SK-N-SH (cell line): Measurements from ENCODE around the gene GNA15. TPM values are rescaled to one million over a fixed set of nuclear protein-coding genes. Genes with fewer than 3 reads are reported as not detected.

ENCODE experiments used
- CTCF ChIA-PET: fragments of 300-600, 350-600 bp; formaldehyde crosslinking; extraction: SDS; loops from one replicate; lab custom pipeline; 2021; lab: Yijun Ruan, JAX
- POLR2A ChIA-PET: fragments of 350-600 bp; sonication (Branson Sonifier 250); formaldehyde crosslinking; extraction: SDS; loops from one replicate; lab custom pipeline; 2020; ENCODE audit warnings: antibody characterized with exemption, inconsistent platforms; lab: Yijun Ruan, JAX
- DNase-seq: peaks from one replicate; pipeline ENCODE4 v3.0.0; 2012
- H2AFZ ChIP-seq: fragments of 200-600 bp; sonication (generic); 2 replicates; pipeline ENCODE4 v1.8.1; 2016; ENCODE audit warnings: antibody characterized with exemption, mild to moderate bottlenecking, low read depth
- H3F3A ChIP-seq: fragments of 200-600 bp; sonication (generic); replicated peaks from 2 replicates; pipeline ENCODE3; 2016; ENCODE audit warnings: antibody characterized with exemption, mild to moderate bottlenecking; ENCODE audit not compliant: insufficient read depth
- H3K27ac ChIP-seq, 2 experiments: fragments of 200-500 bp in 1 of 2; fragments of 200-600 bp in 1 of 2; sonication (Bioruptor generic) in 1 of 2; sonication (generic), shearing (Covaris generic) in 1 of 2; 2 replicates each; pipeline versions ENCODE4 v1.5.1 to v1.6.1; 2014 to 2016; ENCODE audit warnings: low read depth in 2 of 2, inconsistent platforms in 1 of 2, low read length in 1 of 2, mild to moderate bottlenecking in 1 of 2, mixed read lengths in 1 of 2
- H3K27me3 ChIP-seq: fragments of 200-600 bp; sonication (generic), shearing (Covaris generic); 2 replicates; pipeline ENCODE4 v1.6.1; 2016; ENCODE audit warnings: mixed run types; ENCODE audit not compliant: insufficient read depth
- H3K36me3 ChIP-seq, 2 experiments: fragments of 200-500 bp in 1 of 2; fragments of 200-600 bp in 1 of 2; sonication (Bioruptor generic) in 1 of 2; sonication (generic) in 1 of 2; replicated peaks in 1 of 2; 2 replicates each; pipeline versions ENCODE3 to v1.5.1; 2014 to 2016; ENCODE audit warnings: low read length in 1 of 2, mild to moderate bottlenecking in 1 of 2; ENCODE audit not compliant: insufficient read depth in 2 of 2, control insufficient read depth in 1 of 2
- H3K4me1 ChIP-seq, 2 experiments: fragments of 200-500 bp in 1 of 2; fragments of 200-600 bp in 1 of 2; sonication (Bioruptor generic) in 1 of 2; sonication (generic), shearing (Covaris generic) in 1 of 2; 2 replicates each; pipeline versions ENCODE4 v1.5.1 to v1.6.1; 2014 to 2016; ENCODE audit warnings: low read depth in 1 of 2, low read length in 1 of 2, mixed run types in 1 of 2; ENCODE audit not compliant: insufficient read depth in 2 of 2, control insufficient read depth in 1 of 2
- H3K4me2 ChIP-seq: fragments of 200-600 bp; sonication (generic), shearing (Covaris generic); 2 replicates; pipeline ENCODE4 v1.6.1; 2017; ENCODE audit warnings: mixed run types
- H3K4me3 ChIP-seq, 2 experiments: fragments of 200-500 bp in 1 of 2; fragments of 200-600 bp in 1 of 2; sonication (Bioruptor generic) in 1 of 2; sonication (generic), shearing (Covaris generic) in 1 of 2; 2 replicates each; pipeline versions ENCODE4 v1.5.1 to v1.8.1; 2014 to 2016; ENCODE audit warnings: low read depth in 2 of 2, inconsistent platforms in 1 of 2, low read length in 1 of 2, mild to moderate bottlenecking in 1 of 2, mixed read lengths in 1 of 2, moderate library complexity in 1 of 2
- H3K79me2 ChIP-seq: fragments of 200-600 bp; sonication (generic); 2 replicates; pipeline ENCODE4 v1.8.1; 2017; ENCODE audit warnings: mild to moderate bottlenecking; ENCODE audit not compliant: insufficient read depth
- H3K9ac ChIP-seq: fragments of 200-600 bp; sonication (generic); 2 replicates; pipeline ENCODE4 v1.6.1; 2017; ENCODE audit warnings: mixed run types
- H3K9me2 ChIP-seq: fragments of 200-600 bp; sonication (generic); 2 replicates; pipeline ENCODE4 v1.6.1; 2017; ENCODE audit warnings: mixed run types
- H3K9me3 ChIP-seq: fragments of 200-600 bp; sonication (generic); 2 replicates; pipeline ENCODE4 v1.6.1; 2017; ENCODE audit warnings: mixed run types, mild to moderate bottlenecking, moderate library complexity
- H4K20me1 ChIP-seq: fragments of 200-600 bp; sonication (generic); 2 replicates; pipeline ENCODE4 v1.6.1; 2017; ENCODE audit warnings: mild to moderate bottlenecking, mixed run types; ENCODE audit not compliant: insufficient read depth
- EP300 ChIP-seq, 2 experiments: IDR thresholded peaks; 2 replicates each; pipeline versions ENCODE4 v1.4.0 to v1.6.1; 2012; ENCODE audit warnings: borderline replicate concordance in 1 of 2, low read depth in 1 of 2, low read length in 1 of 2
- EZH2phosphoT487 ChIP-seq: fragments of 200-600 bp; sonication (generic); IDR thresholded peaks from 2 replicates; pipeline ENCODE4 v1.6.1; 2017; ENCODE audit warnings: low read depth, mixed run types, mild to moderate bottlenecking, antibody characterized with exemption, moderate library complexity, borderline replicate concordance
- FOSL2 ChIP-seq: IDR thresholded peaks from 2 replicates; pipeline ENCODE4 v1.4.0; 2012; ENCODE audit warnings: low read depth, mild to moderate bottlenecking, moderate library complexity, borderline replicate concordance
- FOXJ3 ChIP-seq: sonication (generic); formaldehyde crosslinking; IDR thresholded peaks from 2 replicates; pipeline ENCODE4 v1.5.1; 2020; ENCODE audit warnings: mild to moderate bottlenecking, missing genetic modification reagents
- GABPA ChIP-seq: IDR thresholded peaks from 2 replicates; pipeline ENCODE4 v1.4.0; 2012; ENCODE audit warnings: low read depth, mild to moderate bottlenecking
- IRF3 ChIP-seq: fragments of 150-350 bp; IDR thresholded peaks from 2 replicates; pipeline ENCODE4 v1.6.1; 2016; ENCODE audit warnings: mild to moderate bottlenecking, low read depth, low read length
- JUND ChIP-seq: IDR thresholded peaks from 2 replicates; pipeline ENCODE4 v1.4.0; 2012
- MAX ChIP-seq: IDR thresholded peaks from 2 replicates; pipeline ENCODE4 v1.4.0; 2012; ENCODE audit warnings: low read depth
- MXI1 ChIP-seq: IDR thresholded peaks from 2 replicates; pipeline ENCODE4 v1.6.1; 2012; ENCODE audit warnings: mild to moderate bottlenecking, low read depth, low read length, improper control_type of control experiment
- NFIC ChIP-seq: IDR thresholded peaks from 2 replicates; pipeline ENCODE4 v1.4.0; 2012; ENCODE audit warnings: borderline replicate concordance
- NRF1 ChIP-seq: IDR thresholded peaks from 2 replicates; pipeline ENCODE4 v1.6.1; 2012; ENCODE audit warnings: low read depth, mild to moderate bottlenecking, low read length
- PBX3 ChIP-seq: IDR thresholded peaks from 2 replicates; pipeline ENCODE4; 2012
- RFX5 ChIP-seq: IDR thresholded peaks from 2 replicates; pipeline ENCODE4 v1.6.1; 2012; ENCODE audit warnings: mild to moderate bottlenecking, improper control_type of control experiment, low read length
- RXRA ChIP-seq: IDR thresholded peaks from 2 replicates; pipeline ENCODE4 v1.4.0; 2012; ENCODE audit warnings: low read depth, mild to moderate bottlenecking, borderline replicate concordance
- SIN3A ChIP-seq: IDR thresholded peaks from 2 replicates; pipeline ENCODE4 v1.6.1; 2012; ENCODE audit warnings: low read depth, mild to moderate bottlenecking, low read length, moderate library complexity, borderline replicate concordance
- SMC3 ChIP-seq: IDR thresholded peaks from 2 replicates; pipeline ENCODE4 v1.6.1; 2012; ENCODE audit warnings: low read depth, low read length, improper control_type of control experiment
- TAF1 ChIP-seq: IDR thresholded peaks from 2 replicates; pipeline ENCODE4 v1.6.1; 2012; ENCODE audit warnings: low read depth, mild to moderate bottlenecking, low read length, moderate library complexity, borderline replicate concordance
- TCF12 ChIP-seq: IDR thresholded peaks from 2 replicates; pipeline ENCODE4 v1.4.0; 2012
- USF1 ChIP-seq: IDR thresholded peaks from 2 replicates; pipeline ENCODE4 v1.4.0; 2012; ENCODE audit warnings: low read depth, borderline replicate concordance
- YY1 ChIP-seq: IDR thresholded peaks from 2 replicates; pipeline ENCODE4 v1.4.0; 2012; ENCODE audit warnings: low read depth, mild to moderate bottlenecking
- ZBTB33 ChIP-seq: IDR thresholded peaks from 2 replicates; pipeline ENCODE4 v1.4.0; 2012; ENCODE audit warnings: low read depth, borderline replicate concordance
- WGBS: methylation state at CpG from one replicate; pipeline ENCODE4 v1.1.6; 2017; ENCODE audit warnings: low lambda C conversion rate; 5-methylcytosine and 5-hydroxymethylcytosine counted together
- polyA plus RNA-seq, 3 experiments: library from polyadenylated mRNA; depleted of rRNA; stranded (reverse); fragments of >200 nt; gene quantifications; 2 replicates each; pipeline ENCODE4 v1.2.3, GENCODE V29; 2012
- TF ChIP-seq, protein P1 (sequence below): fragments of 200-600 bp; sonication (generic); IDR thresholded peaks from 2 replicates; pipeline ENCODE4 v1.6.1; 2017; ENCODE audit warnings: antibody characterized with exemption, mild to moderate bottlenecking, moderate library complexity

Gene GNA15
- polyA plus RNA-seq, 1 of the 3 experiments (the other 2 are of a cell fraction): 0.05 TPM

GRCh38 chr19:3120611-3121276 lies 15.1 kb upstream of the GNA15 start (continued):
- TF ChIP-seq USF1 (no peak), TAF1 (no peak), NFIC (no peak), NRF1 (no peak), SMC3 (no peak)
- TF ChIP-seq, protein P1, sequence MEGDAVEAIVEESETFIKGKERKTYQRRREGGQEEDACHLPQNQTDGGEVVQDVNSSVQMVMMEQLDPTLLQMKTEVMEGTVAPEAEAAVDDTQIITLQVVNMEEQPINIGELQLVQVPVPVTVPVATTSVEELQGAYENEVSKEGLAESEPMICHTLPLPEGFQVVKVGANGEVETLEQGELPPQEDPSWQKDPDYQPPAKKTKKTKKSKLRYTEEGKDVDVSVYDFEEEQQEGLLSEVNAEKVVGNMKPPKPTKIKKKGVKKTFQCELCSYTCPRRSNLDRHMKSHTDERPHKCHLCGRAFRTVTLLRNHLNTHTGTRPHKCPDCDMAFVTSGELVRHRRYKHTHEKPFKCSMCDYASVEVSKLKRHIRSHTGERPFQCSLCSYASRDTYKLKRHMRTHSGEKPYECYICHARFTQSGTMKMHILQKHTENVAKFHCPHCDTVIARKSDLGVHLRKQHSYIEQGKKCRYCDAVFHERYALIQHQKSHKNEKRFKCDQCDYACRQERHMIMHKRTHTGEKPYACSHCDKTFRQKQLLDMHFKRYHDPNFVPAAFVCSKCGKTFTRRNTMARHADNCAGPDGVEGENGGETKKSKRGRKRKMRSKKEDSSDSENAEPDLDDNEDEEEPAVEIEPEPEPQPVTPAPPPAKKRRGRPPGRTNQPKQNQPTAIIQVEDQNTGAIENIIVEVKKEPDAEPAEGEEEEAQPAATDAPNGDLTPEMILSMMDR: no peak

GRCh38 chr19:3121396-3121795 lies 14.4 kb upstream of the GNA15 start:
- TF ChIP-seq TCF12 (no peak), FOXJ3 (CRISPR knock-in tag) (no peak), FOSL2 (no peak), RXRA (no peak), EP300 (IDR thresholded peaks at IDR 0.05; ENCODE audit: borderline replicate concordance in 1 of 2, low read depth in 1 of 2, low read length in 1 of 2) (no peak), MXI1 (no peak), IRF3 (no peak), PBX3 (no peak), EZH2phosphoT487 (no peak), JUND (no peak), SIN3A (no peak), MAX (no peak), USF1 (no peak), RFX5 (no peak), ZBTB33 (no peak), YY1 (no peak), GABPA (no peak), NRF1 (no peak)
- Histone ChIP-seq H3K4me1 (no peaks in the 10 kb centered on the region), H3K9ac (no peak overlapping the region), H3K27ac (no peak overlapping the region), H3K79me2 (no peaks in the 10 kb centered on the region), H3K4me3 (no peak overlapping the region), H3F3A (peaks cover 7% of the 10 kb centered on the region), H3K9me3 (no peaks in the 10 kb centered on the region), H2AFZ (no peak overlapping the region), H3K4me2 (no peak overlapping the region), H3K27me3 (no peaks in the 10 kb centered on the region), H3K36me3 (peaks cover 0 to 17% of the 10 kb centered on the region in 2 experiments), H4K20me1 (no peaks in the 10 kb centered on the region), H3K9me2 (no peaks in the 10 kb centered on the region)
- WGBS: 94% methylated on average over 22 of the region's 22 CpGs
- no peak for DNase-seq
- CTCF ChIA-PET: no interaction called here
- POLR2A ChIA-PET: no interaction called here
